ENCODE data around the gene SOX15.

Gene SOX15

GRCh38 chr17:7592422-7593021 lies 2.6 kb upstream of the SOX15 start:
- Histone ChIP-seq H3K9me2 (replicated peaks; ENCODE audit: low read depth, low read length) (no peaks in the 10 kb centered on the region), H3K27me3 (ENCODE audit: insufficient read depth, low read length, poor library complexity, severe bottlenecking) (no peaks in the 10 kb centered on the region), H3K4me1 (ENCODE audit: insufficient read depth, low read length, poor library complexity, severe bottlenecking) (no peaks in the 10 kb centered on the region), H3K36me3 (ENCODE audit: insufficient read depth, low read length) (peaks cover 62% of the 10 kb centered on the region; the same call in 1 of the 2 replicates), H3F3A (ENCODE audit: low read depth) (no peaks in the 10 kb centered on the region), H3K4me3 (ENCODE audit: low read length, poor library complexity, severe bottlenecking) (no peak overlapping the region), H3K79me2 (ENCODE audit: insufficient read depth, low read length) (no peaks in the 10 kb centered on the region), H3K4me2 (ENCODE audit: low read depth, low read length, poor library complexity, severe bottlenecking) (no peak overlapping the region), H4K20me1 (ENCODE audit: insufficient read depth, low read length, poor library complexity, severe bottlenecking) (no peaks in the 10 kb centered on the region), H3K9ac (ENCODE audit: low read depth, low read length, poor library complexity, severe bottlenecking) (no peak overlapping the region), H2AFZ (ENCODE audit: low read length) (no peak overlapping the region), H3K9me3 (ENCODE audit: insufficient read depth, low read depth, low read length) (no peaks in the 10 kb centered on the region)
- TF ChIP-seq EZH2phosphoT487 (IDR thresholded peaks at IDR 0.05; ENCODE audit: borderline replicate concordance) (no peak), CTCF (conservative IDR thresholded peaks at IDR 0.05; ENCODE audit: low read length) (no peak)

DNA sequence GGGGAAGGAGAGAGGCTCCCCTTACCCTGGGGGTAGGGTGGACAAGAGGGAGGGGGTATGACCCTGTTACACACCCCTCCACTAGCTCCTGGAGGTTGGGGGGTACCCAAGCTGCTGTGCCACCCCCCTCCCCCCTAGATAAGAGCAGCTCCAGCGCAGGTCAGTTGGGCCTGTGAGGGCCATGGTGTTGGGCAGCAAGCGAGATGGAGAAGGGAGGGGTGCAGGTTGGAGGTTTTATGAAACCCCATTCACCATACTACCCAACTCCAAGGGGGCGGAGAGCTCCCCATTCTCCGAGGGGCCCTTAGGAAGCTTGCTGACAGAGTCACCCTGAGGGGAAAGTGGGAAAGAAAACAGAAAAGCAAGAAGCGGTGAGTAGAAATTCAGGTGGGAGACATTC lies 1.7 kb upstream of the SOX15 start:
- H3K4me1 ChIP-seq (ENCODE audit: insufficient read depth, low read length, poor library complexity, severe bottlenecking) = no peaks in the 10 kb centered on the region
- H3K27me3 ChIP-seq (ENCODE audit: insufficient read depth, low read length, poor library complexity, severe bottlenecking) = no peaks in the 10 kb centered on the region
- H3K9me2 ChIP-seq (replicated peaks; ENCODE audit: low read depth, low read length) = no peaks in the 10 kb centered on the region
- H3K36me3 ChIP-seq (ENCODE audit: insufficient read depth, low read length) = peaks cover 58% of the 10 kb centered on the region; the same call in 1 of the 2 replicates
- no peak for TF ChIP-seq CTCF (conservative IDR thresholded peaks at IDR 0.05; ENCODE audit: low read length)
- TF ChIP-seq EZH2phosphoT487 (IDR thresholded peaks at IDR 0.05; ENCODE audit: borderline replicate concordance) = no peak
- no peaks in the 10 kb centered on the region for H3F3A ChIP-seq (ENCODE audit: low read depth)
- H3K9me3 ChIP-seq (ENCODE audit: insufficient read depth, low read depth, low read length) = no peaks in the 10 kb centered on the region
- H3K79me2 ChIP-seq (ENCODE audit: insufficient read depth, low read length) = peaks cover under 1% of the 10 kb centered on the region; the same call in 1 of the 2 replicates
- H3K9ac ChIP-seq (ENCODE audit: low read depth, low read length, poor library complexity, severe bottlenecking) = no peak overlapping the region
- no peak overlapping the region for H3K4me3 ChIP-seq (ENCODE audit: low read length, poor library complexity, severe bottlenecking)
- no peaks in the 10 kb centered on the region for H4K20me1 ChIP-seq (ENCODE audit: insufficient read depth, low read length, poor library complexity, severe bottlenecking)
- no peak overlapping the region for H2AFZ ChIP-seq (ENCODE audit: low read length)
- H3K4me2 ChIP-seq (ENCODE audit: low read depth, low read length, poor library complexity, severe bottlenecking) = no peak overlapping the region

DNA sequence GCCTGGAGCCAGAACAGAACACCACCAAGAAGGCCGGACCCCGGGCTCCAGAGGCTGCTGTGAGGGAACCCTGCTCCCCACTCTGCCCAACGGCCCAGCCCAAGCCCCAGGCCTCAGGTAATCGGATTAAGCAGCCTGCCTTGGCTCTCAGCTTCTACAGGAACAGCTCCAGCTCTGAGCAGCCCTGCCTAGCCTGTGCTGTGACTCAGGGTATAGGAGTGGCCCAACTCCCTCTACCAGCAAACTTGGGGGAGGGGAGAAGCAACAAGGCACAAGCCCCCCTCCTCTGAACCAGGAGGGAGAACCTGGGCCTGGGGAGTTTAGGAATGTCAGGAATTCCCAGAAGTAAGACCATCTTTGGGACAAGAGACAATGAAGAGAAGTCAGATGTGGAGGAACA lies 849 bp upstream of the SOX15 start:
- no peaks in the 10 kb centered on the region for H3K4me1 ChIP-seq (ENCODE audit: insufficient read depth, low read length, poor library complexity, severe bottlenecking)
- no peaks in the 10 kb centered on the region for H3K9me2 ChIP-seq (replicated peaks; ENCODE audit: low read depth, low read length)
- H3K4me3 ChIP-seq (ENCODE audit: low read length, poor library complexity, severe bottlenecking) = no peak overlapping the region
- peaks cover 49% of the 10 kb centered on the region; the same call in 1 of the 2 replicates for H3K36me3 ChIP-seq (ENCODE audit: insufficient read depth, low read length)
- H3K9ac ChIP-seq (ENCODE audit: low read depth, low read length, poor library complexity, severe bottlenecking) = no peak overlapping the region
- peaks cover 7% of the 10 kb centered on the region; the same call in 1 of the 2 replicates for H3K79me2 ChIP-seq (ENCODE audit: insufficient read depth, low read length)
- H3K9me3 ChIP-seq (ENCODE audit: insufficient read depth, low read depth, low read length) = no peaks in the 10 kb centered on the region
- TF ChIP-seq EZH2phosphoT487 (IDR thresholded peaks at IDR 0.05; ENCODE audit: borderline replicate concordance) (no peak), CTCF (conservative IDR thresholded peaks at IDR 0.05; ENCODE audit: low read length) (no peak)
- H3F3A ChIP-seq (ENCODE audit: low read depth) = no peaks in the 10 kb centered on the region
- no peak overlapping the region for H2AFZ ChIP-seq (ENCODE audit: low read length)
- no peak overlapping the region for H3K4me2 ChIP-seq (ENCODE audit: low read depth, low read length, poor library complexity, severe bottlenecking)
- no peaks in the 10 kb centered on the region for H4K20me1 ChIP-seq (ENCODE audit: insufficient read depth, low read length, poor library complexity, severe bottlenecking)
- H3K27me3 ChIP-seq (ENCODE audit: insufficient read depth, low read length, poor library complexity, severe bottlenecking) = no peaks in the 10 kb centered on the region
